NK-92 treated with Interleukin-12 subunit alpha and Interleukin-12 subunit beta, amount 100 ng/mL, for 24 hours (cell line): ENCODE data around the gene ST6GALNAC3.
"Not testable (repeated sequence)": the region's sequence is repeated elsewhere in the genome, so short reads cannot be mapped to it uniquely, and the experiment has no call there.

Experiments
- DNase-seq: peaks from one replicate; lab custom pipeline; 2025; lab: John Stamatoyannopoulos, UW

Gene ST6GALNAC3

DNA sequence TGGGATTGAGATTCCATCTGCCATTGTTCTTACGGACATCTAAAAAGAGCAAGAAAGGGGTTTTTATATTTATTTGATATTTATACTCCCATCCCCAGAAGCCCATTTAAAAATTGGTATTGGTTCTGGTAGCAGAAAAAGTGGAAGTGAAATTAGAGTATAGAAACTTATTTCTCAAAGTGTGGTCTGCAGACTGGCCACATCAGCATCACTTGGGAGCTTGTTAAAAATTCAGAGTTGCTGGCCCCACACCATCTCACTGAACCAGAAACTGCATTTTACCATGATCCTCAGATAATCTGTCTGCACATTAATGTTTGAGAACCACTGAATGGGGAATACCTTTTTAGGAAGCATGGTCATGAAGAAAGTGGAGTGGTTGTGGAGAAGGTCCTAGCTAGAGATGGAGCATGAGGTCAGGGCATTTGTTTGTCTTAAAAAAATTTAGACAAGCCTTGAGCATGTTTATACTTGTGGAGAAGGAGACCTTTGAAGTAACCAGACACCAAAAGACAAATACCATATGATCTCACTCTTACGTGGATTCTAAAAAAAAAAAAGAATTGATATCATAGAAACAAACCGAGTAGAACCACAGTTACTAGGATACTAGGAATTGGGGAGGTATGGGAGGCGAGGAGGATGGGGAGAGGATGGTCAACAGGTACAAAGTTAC lies 116.3 kb downstream of the ST6GALNAC3 start:
- no peak for DNase-seq

DNA sequence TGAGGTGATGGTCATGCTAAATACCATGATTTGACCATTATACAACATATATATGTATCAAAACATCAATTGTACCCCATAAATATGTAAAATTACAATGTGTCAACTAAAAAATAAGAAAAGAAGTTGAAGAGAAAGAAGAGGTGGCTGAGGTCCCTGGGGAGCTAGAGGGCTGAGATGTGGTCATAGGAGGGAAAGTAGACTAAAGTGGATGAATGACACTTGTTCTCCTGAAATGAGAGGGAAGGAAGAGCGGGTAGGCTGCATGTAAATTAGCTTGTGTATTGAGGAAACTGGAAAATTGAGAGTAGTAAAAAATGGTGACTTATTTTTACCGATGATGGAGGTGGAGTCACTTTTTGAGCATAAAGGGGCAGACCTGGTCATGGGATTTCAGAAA lies 117.0 kb downstream of the ST6GALNAC3 start:
- DNase-seq = no peak

DNA sequence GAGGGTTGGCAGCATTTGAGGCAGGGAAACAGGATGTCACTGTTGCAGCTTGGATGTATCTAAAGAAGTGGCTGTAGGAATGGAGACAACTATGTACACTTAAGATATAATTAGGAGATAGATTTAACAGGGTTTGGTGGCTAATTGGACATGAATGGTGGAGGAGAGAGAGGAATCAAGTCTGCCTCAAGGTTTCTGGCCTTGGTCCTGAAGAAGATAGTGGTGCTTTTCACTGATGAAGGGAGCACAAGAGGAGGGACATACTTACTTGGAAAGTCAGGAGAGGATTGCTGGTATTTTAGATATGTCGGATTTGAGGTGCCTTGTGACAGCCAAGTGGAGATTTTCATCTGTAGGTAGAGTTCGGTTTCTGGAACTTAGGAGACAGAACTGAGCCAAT lies 123.9 kb downstream of the ST6GALNAC3 start:
- DNase-seq = no peak

DNA sequence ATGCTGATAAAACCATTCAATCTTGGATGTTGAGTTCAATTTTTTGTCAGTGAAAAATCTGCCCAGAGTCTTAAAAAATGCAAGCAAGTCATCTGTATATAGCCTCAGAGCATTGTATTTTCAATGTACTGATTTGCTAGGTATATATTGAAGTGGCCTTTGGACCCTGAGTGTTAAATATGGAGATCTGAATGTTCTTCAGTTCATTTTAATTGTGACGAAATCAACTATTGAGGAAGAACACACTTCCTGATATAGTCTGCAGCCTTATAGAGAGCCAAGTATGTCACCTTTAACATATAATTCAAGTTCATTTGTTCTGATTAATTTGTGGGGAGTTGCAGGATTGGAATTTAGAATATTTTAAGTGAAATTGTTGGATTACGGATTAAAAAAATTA lies 128.1 kb downstream of the ST6GALNAC3 start:
- no peak for DNase-seq

DNA sequence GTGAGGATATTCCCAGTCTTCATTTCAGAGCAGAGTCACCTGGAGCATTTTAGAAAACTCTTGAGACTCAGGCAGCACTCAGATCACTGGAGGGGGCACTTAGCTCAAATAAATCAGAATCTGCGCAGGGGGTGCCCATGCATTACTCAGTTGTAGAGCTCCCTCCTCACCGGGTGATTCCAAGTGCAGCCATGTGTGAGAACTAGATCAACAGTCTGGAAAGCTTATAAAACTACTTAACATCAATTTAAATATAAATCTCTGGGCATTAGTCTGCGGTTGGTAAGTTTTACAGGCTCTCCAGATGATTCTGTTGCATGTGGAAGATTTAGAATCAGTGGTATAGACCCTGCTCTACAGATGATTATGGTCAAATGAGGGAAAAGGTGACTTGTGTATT lies 128.6 kb downstream of the ST6GALNAC3 start:
- no peak for DNase-seq

DNA sequence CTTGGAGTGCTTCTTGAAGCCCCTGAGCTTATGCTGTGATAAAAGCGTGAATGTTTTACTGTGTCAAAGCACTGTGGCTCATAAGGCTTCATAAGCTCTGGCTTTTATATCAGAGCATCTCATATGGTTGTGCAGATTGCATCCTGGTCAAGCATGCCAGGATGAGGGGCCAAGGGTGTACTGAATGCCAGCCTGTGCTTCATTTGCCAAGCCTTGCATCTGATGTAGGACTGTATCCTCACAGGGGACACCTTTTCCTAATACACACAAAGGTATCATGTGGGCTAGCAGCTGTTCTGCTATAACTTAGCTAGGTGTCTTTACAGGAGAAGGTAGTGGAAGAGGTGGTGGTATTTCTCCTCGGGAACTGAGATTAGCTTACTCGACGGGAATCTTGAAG lies 134.7 kb downstream of the ST6GALNAC3 start:
- DNase-seq = no peak

DNA sequence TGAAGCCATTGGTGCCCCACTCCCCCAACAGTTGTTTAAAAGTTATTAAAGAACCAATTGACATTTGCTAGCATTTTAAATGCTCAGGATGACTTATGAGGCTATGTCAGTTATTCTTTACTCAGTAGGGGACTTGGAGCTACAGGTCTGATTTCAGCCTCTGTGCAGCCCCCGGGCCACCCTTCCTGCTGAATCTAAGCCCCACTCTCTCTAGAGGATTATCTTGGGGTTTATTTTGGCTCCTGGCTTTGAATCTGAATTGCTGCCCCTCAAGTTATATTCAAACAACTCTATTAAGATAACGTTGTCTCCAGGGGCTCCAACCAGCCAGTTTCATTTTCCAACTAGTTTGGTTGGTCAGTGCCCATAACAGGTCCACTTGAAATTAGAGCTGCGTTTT lies 135.1 kb downstream of the ST6GALNAC3 start:
- DNase-seq = no peak

DNA sequence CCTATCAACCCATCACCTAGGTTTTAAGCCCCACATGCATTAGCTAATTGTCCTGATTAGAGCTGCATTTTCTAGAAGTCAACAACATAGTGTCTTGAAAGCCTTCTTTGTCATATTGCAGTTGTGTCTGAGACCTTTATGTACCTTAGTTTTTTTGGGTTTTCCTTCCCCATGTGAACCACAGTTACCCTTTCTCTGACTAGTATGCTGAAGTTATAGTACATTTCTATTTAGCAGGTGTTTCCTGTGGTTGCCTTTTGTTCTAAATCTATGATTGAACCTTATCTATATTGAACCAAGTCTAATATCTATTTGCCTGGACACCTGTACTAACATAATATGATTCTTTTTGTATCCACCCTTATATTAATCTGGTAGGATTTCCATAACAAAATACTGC lies 135.6 kb downstream of the ST6GALNAC3 start:
- DNase-seq = no peak

DNA sequence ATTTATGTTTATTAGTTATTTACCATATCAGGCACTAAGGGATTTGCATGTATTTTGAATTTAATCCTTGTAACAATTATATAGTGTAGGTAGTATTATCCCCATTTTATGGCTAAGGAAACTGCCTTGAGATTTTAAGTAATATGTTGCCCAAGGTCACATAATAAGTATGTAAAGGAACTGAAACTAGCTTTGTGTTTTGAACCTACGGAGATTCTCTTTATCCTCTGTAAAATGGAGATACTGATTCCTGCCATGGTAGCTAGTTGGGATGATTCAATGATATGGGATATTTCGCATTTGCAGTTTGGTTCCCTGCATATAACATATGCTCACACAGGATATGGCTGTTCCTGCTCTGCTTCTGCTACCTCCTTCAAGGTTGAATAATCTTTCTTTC lies 144.3 kb downstream of the ST6GALNAC3 start:
- DNase-seq = no peak

DNA sequence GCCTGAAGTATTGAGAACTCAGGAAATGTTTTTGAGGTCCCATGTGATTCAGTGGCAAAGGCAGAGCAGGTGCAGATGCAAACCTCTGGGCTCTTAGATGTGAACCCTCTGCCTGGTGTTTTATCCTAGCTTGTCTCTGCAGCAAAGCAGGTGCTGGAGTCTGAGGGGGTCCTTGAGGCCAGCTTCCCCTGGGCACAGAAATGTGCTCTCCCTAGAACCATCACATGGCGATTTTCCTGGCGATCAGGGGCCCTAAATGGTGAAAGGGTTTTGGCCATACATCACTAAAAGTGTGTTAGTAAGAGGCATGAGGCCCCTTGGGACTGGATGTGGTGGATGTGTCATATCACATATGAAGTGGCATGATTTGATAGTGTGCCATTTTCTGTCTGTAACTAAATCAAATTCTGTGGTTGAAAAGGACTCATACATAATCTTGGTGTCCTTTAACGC lies 144.8 kb downstream of the ST6GALNAC3 start:
- no peak for DNase-seq

DNA sequence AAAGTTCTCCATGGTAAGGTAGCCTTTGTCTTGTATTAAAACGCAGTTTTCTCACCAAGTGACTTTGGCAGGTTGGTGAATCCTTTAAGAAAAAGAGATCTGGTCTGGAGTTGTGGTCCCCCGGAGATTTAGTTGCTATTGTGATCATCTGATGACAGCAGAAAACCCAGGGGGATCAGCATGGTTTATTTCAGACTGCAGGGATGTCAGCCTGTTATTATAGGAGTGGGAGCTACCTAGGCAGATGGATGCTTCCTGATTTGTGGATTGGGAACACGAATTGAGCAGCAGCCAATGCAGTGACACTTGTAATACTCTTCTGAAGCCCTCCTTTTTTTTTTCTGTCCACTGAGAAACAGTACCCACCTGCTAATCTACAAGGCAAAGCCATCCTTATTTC lies 150.2 kb downstream of the ST6GALNAC3 start:
- no peak for DNase-seq

DNA sequence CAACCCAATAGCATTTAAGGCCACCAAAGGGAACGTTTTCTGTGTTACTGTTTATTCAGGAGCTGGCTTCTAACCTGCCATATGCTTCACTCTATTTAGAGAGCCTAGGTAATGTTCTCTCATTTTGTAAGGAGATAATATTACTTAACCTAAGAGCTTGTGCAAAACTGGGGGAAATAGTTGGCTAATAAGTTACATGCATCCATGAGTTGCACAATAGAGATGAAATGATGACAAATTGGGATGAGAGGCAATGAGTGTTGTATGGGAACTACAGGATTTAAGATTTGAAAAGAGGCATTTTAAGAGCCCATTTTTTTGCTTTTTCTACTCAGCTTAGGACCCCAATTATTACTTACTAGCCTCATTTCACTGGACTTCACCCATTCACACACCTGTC lies 151.0 kb downstream of the ST6GALNAC3 start:
- DNase-seq = no peak

DNA sequence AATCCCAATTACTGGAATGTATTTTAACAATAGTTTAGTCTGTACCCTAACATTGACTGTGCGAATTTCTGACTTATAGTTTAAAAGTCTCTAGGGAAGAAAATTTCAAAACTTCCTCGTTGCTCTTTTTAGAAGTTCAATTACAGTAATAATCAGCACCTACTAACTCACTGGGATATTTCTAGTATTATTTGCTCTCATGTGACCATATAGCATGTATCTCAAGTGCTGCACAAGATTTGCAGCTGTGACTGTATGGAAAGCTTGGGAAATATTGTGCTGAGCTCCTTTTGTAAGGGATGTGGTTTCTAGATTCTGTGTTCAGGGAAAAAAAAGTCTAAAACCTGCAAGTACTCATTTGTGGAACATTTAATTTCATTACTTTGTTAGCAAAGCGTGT lies 153.1 kb downstream of the ST6GALNAC3 start:
- DNase-seq = no peak

DNA sequence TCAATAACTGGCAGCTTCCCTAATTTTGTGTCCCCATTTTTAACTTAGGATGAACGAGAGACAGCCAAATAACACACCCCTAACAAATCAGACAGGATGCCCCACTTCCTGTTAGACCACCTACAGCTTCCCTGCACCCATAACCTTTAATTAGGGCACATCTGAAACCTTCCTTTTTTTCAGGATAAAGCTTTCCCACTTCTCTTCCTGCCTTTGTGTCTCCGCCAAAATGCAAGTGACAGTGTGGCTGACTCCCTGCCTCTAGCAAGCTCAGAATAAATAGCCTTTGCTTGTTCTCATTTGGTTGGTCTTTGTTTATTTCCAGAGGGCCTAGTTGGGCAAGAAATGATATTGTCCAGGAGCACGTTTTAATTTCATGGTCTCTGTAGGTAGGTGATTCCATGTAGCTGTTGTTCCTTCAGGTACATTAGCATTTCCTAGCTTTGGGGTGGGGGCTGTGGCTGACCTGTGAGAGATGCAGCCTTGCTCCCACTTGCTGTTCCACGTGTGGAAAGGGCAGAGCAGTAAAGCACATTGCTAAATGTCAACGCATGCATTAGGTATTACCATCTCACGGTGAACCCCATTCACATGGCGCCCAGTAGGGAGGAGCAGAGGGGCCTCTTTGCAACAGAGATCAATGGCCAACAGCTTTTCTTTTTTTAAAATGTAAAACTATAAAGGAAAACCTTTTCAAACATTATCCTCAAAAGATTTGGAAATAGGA lies 154.9 kb downstream of the ST6GALNAC3 start:
- no peak for DNase-seq

DNA sequence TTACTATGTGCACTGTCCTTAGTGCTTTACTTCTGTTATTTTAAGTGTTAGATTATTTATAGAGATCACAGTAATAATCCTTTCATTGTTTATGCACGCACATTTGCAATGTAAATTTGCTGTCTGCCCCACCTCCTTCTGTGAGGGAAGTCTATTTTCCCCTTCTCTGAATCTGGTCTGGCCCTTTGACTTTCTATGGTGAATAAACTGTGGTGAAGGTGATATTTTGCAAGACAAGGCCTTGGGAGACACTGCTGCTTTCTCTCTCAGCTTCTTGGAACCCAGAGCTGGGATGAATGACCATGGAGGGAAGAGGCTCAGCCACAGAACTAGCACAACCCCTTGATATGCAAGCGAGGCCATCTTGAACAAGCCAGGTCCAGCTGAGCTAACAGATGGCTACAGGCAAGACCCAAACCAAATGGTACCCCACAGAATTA lies 156.3 kb downstream of the ST6GALNAC3 start:
- no peak for DNase-seq

DNA sequence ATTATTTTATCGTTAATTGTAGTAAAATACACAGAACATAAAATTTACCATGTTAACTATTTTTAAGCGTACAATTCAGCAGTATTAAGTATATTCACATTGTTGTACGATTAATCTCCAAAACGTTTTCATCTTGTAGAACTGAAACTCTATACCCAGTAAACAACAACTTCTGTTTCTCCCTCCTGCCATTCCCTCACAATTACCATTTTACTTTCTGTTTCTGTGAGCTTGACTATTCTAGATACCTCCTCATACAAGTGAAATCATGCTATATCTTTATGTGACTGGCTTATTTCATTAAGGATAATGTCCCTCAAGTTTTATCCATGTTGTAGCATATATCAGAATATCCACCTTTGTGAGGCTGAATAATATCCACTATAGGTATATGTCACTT lies 156.8 kb downstream of the ST6GALNAC3 start:
- DNase-seq = no peak

DNA sequence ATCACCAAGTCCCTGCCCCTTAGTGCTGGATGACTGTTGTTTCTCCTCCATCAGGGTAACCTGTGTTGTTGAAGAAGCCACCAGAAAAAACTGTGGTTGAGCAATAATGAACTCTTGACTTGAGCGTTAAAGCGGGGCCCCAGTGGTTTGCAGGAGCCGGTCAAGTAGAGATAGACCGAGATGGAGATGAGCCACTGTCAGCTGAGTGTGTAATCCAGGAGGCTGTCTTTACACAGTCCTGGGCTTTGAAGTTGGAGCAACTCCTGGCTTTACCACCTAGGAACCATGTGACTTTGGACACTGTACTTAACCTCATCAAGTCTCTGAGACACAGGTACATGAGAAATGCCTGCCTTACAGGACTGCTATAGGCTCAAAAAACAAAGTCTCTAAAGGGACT lies 158.1 kb downstream of the ST6GALNAC3 start:
- no peak for DNase-seq

DNA sequence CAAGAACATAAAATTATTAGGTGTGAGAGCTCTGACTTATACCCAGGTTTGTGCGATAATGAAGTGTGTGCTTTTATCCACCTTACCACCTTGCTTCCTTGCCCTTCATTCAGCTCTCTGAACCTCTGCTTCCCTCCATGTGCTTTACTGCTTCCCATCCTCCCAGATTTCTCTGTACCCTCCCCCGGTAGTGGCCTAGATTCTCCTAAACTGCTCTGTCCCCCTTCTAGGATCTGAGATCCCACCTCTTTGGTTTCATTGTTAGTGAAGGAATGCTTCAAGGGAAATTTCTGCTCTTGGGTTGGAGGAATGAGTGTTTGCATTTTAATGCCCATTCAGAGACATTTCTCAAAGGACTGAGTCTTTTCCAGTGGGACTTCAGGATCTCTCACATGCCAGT lies 159.5 kb downstream of the ST6GALNAC3 start:
- DNase-seq = no peak

DNA sequence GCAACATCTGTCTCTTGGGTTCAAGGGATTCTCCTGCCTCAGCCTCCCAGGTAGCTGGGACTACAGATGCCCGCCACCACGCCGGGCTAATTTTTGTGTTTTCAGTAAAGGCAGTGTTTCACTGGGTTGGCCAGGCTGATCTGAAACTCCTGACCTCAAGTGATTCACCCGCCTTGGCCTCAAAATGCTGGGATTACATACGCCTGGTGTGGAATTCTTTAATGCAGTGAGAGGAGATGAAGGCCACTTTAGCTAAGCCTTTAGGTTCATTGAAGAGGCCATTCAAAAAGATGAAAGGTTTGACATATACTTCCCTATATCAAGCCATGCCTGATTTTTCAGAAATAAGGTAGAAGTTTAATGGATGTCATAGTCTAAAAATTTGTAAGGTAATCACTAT lies 162.7 kb downstream of the ST6GALNAC3 start:
- no peak for DNase-seq

DNA sequence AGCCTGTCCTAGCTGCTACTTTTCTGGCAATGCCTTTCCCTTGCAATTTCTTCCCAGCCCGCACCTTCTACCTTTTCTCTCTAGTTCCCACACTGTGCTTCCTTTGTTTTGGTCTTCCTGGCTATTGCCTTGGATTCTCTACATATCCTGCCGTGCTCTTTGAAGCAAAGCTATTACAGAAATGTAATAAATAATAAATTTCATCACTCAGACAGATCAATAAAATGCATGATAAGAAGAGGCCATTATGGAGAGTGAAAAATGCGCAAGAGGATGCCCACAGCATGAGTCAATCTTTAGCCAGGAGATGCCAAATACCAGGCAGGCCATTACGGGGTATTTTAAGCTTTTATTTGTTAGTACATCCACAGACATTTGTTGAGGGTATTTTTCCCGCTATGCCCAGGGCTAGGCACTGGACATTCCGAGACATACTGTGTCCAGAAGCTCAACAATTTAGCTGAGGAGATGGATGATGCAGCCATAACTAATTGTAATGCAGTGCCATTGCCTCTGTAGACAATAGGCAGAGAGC lies 163.6 kb downstream of the ST6GALNAC3 start:
- DNase-seq = no peak

DNA sequence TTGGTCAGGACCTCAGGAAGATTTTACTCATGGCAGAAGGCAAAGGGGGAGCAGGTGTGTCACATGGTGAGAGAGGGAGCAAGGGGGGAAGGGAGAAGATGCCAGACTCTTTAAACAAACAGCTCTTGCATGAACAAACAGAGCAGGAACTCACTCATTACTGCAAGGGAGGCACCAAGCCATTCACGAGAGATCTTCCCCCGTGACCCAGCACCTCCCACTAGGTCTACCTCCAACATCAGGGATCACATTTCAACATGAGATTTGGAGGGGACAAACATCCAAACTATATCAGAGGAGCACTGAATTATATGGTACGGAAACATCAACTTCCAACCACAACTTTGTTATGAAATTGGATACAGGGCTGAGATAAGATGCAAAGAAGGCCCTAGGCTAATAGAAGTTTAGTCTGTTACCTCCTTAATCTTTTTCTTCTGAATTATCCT lies 164.9 kb downstream of the ST6GALNAC3 start:
- DNase-seq = no peak

DNA sequence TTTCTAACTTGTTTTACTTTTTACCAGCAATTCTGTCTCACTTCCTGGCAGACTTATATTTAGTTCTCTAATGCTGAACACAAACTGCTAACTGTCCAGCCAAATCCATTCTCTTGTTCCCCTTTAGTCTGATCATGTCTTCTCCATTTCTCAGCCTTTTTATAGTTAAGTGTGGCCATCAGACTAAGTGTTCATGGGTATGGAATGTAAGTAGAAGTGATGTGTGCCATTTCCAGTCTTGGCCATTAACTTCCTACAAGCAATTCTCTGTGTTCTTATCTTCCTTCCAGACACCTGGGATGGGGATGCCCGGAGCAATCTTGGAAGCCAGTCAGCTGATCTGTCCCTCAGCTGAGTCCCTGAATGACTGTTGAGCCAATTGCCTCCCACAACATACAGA lies 165.8 kb downstream of the ST6GALNAC3 start:
- DNase-seq = no peak

DNA sequence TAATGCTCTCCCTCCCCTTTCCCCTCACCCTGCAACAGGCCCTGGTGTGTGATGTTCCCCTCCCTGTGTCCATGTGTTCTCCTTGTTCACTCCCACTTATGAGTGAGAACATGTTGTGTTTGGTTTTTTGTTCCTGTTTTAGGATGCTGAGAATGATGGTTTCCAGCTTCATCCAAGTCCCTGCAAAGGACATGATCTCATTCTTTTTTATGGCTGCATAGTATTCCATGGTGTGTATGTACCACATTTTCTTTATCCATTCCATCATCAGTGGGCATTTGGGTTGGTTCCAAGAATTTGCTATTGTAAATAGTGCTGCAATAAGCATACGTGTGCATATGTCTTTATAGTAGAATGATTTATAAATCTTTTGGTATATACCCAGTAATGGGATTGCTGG lies 168.0 kb downstream of the ST6GALNAC3 start:
- not testable (repeated sequence) for DNase-seq
